HG03175 (cell line): Measurements from ENCODE around the gene CACNA2D3.

Experiments used
- ATAC-seq: cut with Tn5 transposase; IDR thresholded peaks from one replicate; pipeline ENCODE4 v1.9.1; 2021; ENCODE audit warnings: mild to moderate bottlenecking, moderate library complexity; ENCODE audit not compliant: unreplicated experiment

CACNA2D3 gene

DNA sequence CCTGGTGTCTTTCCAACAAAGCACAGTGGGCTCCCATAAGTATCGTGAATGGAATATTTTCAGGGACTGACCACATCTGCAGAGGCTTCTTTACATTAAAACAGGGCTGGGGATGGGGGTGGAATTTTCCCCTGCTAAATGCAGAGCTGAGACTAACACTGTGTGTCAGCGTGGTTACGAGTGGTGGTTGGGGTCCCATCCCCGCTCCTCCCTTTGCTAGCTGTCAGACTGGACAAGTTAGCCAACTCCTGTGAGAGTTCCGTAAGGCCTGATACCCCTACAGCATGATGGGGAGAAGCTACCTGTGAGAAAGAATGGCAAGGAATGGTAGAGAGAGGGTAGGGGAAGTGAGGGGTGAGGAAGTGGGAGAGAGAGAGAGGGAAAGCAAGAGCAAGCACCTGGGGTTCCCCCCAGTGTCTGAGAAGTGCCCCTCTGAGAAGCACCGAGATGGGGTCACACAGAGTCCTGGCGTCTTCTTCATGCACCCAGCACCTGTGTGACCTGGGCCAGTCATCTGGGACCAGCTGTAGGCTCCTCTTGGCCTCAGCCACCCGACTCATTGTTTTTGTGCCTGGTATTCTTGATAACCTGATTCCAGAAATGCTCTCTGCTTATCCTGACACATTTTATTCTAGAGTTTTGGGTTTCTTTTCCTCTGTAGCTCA is 395.8 kb downstream of the CACNA2D3 start:
- no peak for ATAC-seq

DNA sequence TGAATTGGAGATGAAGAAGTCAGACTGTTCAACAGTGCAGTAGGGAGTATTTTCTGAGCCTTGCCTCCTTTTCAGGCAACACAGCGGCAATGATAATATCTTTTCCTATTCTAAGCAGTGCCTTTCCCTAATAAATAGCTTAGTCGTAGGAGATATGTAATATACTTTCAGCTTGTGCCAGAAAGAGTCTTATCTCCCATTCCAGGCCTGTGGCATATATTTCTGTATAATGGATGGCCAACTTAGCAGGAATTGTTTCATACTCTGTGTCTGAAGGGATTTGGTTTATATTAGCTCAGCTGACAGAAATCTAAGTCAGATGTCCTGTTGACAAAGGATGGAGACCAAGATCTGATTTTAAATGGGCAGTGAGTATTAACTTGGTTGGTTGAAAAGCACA is 397.1 kb downstream of the CACNA2D3 start:
- no peak for ATAC-seq

DNA sequence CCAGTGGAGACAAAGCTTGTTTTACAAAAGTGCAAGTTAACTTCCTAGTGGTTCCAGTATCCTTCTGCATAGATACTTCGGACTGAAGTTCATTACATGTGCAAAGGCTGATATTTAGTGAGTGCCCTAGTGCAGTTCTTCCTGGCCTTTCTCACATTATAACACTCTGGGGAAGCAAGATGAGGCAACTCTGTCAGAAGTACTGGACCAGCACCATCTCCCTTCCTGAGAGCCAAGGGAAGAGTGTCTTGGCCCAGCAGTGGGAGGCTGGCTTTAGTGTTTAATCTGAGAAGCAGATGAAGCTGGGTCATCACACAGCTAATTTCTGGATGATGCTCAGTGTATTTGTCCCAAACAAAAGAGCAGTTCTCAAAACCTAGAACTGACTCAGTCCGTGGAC is 397.7 kb downstream of the CACNA2D3 start:
- no peak for ATAC-seq

DNA sequence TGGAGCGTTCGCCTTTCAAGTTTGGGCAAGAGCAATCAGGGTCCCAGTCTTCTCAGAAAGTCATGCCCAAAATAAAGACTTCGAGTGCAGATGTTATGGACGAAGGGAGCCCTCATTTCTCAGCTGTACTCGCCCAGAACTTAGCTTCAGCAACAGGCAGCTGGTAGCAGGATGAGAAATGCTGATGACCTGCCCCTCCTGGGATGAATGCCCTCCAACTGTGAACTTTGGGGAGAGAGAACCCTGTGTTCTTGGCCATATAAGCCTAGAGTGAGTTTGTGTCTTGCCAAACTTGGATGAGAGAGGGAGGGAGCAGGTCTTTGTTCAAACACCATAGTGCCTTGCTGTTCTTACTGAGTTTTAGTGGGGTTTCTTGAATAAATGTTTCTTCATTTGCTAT is 405.2 kb downstream of the CACNA2D3 start:
- ATAC-seq, result no peak

DNA sequence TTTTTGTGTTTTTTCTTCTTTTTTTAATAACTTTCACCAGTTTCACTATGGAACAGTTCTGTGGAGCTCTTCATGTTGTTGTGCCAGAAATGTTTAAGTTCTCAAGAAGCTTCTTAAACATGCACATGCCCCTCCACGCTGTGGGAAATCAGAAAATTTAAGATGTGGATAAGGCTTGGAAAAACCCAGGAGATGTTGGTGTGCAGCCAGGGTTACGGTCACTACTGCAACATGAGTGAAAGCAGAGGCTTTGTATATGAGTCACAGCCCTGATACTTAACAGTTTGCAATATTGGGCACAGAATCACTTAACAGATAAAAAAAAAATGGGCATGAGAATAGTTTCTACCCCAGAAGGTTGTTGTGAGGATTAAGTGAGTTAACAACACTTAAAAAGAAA is 405.6 kb downstream of the CACNA2D3 start:
- no peak for ATAC-seq

DNA sequence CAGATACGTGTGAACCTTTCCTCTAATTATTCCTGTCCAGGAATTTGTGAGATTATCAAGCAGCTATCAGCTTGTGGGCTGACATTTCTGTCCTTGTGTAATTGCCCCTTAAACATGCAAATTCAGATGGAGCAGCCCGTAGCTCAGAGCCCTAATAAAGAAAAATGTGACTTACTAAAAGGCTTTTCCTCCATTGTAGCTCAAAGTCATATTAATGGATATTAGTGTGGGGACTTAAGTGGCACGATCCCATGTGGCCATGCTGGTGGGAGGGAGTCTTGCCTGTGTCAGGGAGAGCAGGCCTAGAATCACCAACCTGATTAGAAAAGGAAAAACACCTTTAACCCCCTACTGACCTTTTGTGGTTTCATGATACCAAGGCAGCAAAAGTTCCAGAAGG is 406.3 kb downstream of the CACNA2D3 start:
- ATAC-seq, result no peak

DNA sequence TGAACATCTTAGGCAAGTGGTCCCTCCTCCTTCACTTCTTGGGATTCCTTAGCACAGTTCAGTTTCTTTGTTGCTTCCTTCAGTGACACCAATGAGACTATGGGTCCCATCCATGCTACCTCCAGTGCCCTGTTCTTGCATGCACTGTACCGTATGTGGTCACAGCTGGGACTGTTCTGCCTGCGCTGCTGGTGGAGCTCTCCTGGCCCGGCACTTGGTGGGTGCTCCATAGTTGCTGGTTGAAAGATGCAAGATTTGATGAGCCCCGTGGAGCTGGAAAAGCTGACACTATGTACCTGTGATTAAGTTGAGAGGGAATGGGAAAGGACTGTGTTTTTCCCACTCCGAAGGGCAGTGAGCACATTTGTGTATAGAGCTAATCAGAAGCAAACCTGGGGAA is 407.7 kb downstream of the CACNA2D3 start:
- ATAC-seq, result no peak

DNA sequence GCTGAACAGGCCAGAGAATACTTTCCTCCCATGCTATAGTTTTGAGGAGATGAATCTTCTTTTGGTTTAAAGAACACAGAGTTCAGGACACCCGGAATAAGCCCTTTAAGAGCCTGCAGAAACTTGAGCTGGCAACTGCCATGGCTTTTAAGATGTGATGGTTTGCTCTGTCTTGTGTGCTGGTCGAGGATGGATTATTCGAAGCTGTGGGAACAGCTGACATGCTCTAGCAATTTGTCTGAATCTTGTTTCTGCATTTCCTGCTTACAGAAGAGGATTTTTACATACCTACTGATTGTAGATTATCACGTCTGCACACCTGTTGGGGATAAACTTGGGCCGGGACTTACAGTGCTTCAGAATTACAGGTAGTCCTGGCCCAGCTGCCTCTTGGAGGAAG is 408.6 kb downstream of the CACNA2D3 start:
- no peak for ATAC-seq

DNA sequence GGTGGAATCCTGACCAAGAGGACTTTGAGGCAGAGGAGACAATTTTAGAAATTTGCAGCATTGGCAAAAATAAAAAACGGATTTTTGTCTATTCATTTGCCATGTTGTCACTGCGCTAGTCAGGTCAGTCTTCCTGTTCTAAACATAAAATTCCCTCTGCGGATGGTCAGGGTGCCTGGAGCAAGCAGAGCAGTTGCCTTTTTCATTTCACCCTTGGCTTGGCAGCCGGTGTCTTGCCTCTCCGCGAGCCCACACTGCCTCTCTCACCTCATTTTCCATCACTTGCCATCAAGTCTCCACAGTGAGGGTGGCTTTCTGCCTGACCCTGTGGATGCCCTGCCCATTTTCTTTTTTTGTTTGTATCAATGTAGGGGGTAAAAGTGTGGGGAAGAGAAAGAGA is 409.4 kb downstream of the CACNA2D3 start:
- no peak for ATAC-seq

DNA sequence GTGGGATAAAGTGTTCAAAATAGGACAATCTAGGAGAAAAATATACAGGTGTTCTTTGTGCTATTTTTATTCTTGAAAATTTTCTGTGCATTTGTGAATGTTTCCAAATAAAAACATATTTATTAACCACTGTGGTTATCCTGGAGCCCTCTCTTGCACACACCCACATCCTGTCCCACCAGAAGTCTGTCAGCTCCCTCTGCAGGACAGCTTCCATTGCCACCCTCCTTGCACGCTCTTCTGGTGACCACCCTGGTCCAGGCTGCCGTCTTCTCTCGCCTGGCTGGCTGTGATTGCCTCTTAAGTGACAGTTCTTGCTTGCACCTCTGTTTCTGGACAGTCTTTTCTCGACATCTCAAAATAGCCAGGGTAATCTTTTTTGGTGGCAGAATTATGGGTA is 411.5 kb downstream of the CACNA2D3 start:
- no peak for ATAC-seq

DNA sequence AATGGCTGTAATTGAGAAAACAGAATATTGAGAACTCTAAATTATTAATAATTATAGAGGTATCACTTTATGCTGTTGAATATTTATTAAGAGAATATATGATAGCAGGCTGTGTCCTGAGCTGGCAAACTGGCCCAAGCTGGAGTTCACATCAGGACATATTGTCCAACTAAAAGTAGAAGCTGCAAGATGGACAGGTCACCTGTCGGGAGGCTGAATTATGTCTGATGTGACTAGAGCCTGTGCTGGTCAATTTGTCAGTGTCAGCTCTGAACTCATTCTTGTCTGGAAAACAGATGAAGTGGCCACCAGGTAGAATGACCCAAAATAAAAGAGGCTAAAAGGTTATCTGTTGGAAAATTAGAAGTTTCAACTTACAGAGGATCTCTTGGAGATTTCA is 413.3 kb downstream of the CACNA2D3 start:
- no peak for ATAC-seq

DNA sequence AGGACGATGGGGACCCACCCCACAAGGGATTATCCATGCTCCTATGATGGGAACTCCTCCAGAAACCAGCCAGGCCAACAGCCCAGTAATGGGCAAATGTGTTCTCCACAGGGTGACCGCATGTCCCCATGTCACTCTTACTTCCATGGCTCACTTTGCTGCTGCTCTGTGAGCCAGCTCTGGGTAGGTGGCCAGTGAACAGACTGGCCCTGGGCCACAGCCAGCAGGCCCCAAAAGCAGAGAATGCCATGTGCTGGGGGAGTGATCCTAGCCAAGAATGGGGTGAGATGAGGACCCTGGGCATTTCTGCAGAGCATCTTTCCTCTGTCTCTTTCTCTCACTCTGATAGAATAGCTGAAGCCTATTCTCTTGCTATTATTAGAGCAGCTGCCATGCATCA is 414.1 kb downstream of the CACNA2D3 start:
- ATAC-seq, result no peak

DNA sequence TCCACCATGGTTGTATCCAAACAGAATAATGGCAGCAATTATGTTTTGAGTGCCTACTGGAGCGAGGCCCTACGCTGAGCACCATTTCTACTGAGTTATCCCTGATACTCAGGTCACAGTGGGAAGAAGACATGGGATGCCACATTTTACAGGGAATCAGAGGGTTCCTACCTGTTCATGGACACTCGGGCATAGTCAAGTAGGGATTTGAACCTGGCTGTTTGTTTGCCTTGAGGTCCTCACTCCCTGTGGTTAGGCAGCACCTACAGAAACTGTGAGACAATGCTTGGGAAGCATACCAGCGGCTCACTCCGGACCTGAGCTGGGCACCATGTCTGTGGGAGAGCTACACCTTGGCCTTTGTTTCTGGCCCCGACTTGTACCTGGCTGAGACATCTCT is 415.2 kb downstream of the CACNA2D3 start:
- ATAC-seq, result no peak

DNA sequence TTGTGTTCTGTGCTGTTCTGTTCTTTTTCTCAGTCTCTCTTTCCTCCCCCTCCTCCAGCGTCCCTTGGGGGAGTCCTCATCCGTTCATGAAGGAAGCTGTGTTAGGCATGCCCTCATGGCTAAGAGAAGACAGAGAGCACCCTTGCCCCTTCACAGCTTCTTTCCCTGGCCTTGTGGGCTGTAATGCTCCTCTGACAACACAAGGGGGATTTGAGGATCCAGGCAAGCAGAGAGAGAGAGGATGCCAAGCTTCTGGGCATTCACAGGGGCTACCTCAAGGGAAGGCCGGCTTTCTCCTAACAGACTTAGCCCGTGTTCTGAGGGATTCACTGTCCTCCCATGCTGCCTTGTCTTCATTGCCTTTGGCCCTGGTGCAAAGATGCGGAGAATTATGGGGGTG is 416.0 kb downstream of the CACNA2D3 start:
- ATAC-seq, result no peak

DNA sequence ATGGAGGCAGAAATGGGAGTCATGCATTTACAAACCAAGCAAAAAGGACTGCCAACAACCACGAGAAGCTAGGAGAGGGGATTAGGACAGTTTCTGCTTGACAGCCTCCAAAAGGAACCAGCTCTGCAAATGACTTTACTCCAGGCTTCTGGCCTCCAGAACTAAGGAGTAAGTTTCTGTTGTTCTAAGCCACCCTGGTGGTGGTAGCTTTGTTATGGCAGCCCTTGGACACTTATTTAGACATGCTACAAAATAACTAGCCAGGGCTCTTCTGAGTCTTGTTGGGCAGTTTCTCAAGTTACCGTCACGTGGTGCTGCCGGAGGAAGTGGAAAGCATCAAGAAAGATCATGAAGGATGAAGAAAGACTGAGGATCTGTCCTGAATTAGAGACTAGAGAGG is 419.0 kb downstream of the CACNA2D3 start:
- ATAC-seq, result no peak

DNA sequence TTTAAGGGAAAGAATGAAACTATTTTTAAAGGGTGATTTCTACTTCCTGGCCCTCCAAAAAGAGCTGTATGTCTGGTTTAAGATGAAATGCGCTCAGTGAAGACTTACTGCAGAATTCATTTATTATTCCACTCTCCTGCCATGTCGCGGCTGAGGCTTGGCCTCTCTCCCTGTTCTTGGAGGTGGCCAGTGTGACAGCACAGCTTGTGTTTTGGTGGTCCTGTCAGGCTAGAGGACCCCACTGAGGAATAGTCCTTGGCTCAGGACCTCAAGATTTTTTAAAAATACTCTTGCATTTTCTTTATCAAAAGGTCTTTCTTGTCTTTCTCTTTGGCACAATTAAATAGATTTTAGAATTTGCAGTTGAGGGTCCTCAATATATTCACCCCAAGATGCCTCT is 421.1 kb downstream of the CACNA2D3 start:
- no peak for ATAC-seq

DNA sequence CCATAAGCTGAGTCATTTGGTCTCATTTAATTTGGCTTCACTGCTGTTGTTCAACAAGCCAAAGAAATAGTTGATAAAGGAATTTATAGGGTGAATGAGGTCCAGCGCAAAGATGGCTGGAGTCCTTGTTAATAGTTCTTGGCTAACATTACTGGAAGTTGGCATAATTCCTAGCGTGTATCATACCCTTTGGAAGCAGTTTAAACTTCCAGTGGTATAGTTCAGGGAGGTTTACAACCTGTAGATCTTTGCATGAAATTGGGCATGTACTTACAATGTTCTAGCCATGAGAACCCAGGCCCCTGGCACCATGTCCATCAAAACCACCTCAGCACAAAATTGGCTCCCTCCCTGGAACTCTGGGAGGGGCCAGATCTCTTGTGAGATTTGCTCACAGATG is 424.7 kb downstream of the CACNA2D3 start:
- no peak for ATAC-seq

DNA sequence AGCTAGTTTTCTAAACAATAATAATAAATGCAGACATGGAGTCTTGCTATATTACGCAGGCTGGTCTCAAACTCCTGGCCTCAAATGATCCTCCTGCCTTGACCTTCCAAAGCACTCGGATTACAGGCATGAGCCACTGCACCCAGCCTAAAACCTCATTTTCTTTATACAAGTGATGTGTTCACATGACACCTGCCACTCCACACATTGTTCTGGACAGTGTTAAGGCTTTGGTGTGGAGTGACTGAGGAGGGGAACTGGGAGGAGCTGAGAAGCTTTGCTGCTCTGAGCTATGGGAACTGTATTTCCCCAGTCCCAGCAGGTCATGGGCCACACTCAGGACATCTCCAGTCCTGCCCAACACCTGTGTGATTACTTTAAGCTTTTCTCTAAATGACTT is 425.5 kb downstream of the CACNA2D3 start:
- ATAC-seq, result no peak

DNA sequence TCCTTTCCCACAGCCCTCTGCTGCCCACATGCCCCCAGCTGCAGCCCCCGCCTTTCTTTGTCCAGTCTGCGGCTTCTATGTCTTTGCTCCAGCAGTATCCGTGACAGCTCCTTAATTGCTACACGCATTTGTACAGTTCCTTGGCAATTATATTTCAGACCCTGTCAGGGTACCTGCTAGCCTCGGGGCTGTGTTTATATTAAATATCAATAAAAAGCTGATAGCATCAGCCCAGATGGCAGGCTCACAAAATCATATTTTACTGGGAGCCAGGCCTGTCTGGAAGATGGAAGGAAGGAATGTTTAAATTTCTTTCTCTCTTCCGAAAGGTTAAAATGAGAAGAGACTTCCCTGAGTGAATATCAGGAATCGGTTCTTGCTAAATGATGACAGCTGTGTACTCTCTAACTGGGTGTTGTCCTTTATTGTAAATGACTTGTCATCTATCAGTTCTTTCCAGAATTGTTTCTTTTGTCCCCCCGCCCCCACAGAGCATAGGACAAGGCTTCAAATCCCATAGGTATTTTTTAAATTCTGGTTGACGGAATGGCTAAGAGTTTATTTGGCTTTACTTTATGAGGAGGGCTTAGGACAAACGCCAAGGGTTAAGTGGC is 427.4 kb downstream of the CACNA2D3 start:
- ATAC-seq, result no peak

DNA sequence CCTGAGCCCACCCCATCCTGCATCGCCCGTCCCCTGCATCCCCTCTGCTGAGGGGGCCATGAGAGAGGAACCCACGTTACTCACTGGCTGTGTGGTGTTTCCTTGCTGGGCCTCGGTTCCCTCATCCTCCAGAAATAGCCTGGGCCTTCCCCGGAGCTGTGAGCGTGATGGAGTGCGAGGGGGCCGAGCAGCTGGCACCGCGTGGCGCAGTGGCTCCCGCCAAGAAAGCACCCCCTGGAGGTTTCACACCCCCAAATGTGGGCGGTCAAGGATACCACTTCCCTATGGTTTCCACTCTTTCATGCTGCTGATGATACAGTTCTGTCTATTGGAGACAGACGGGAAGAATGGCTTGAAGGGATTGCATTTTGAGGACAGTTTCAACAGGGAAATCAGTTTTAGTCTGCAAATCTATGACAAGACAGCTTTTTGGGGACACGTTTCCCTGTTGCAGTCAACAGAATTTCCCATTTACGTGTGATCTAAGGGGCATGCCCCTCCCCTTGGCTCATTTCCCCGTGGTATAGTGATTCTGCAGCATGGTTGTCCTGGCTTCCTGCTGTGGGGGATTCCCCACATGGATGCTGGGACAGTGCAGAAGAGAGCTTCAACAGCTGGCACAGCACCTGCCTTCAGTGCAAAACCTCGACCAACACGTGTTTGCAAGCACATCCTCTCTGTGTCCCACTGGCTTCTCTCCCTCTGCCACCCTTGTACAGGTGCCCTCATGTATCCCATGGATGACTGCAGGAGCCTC is 428.0 kb downstream of the CACNA2D3 start:
- ATAC-seq, result no peak

DNA sequence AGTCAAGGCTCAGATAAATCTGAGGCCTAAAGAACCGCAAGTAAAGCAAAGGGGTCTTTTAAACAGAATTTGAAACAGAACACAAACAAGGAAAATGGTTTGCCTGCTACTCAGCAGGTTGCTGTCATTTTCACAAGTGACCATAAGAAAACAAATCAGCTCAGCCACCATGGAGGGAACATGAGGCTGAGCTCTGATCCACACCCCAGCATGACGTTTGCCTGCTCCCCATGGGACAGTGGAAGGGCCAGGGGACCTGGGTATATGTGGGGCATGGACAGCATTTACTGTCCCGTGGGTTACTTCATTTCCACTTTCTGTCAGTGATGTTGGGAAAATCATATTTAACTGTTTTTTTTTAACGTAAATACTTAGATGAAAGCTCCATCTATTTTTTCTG is 434.3 kb downstream of the CACNA2D3 start:
- ATAC-seq, result no peak
